AG04450 (cell line): Measurements from ENCODE around the gene DCPS. TPM values are rescaled to one million over a fixed set of nuclear protein-coding genes. Genes with fewer than 3 reads are reported as not detected.

Experiments used
- CTCF ChIA-PET: fragments of 300-600, 350-600 bp; formaldehyde crosslinking; extraction: SDS; loops from one replicate; lab custom pipeline; 2022; ENCODE audit warnings: antibody characterized with exemption, inconsistent platforms; lab: Charles Lee
- POLR2A ChIA-PET: fragments of 350-600 bp; formaldehyde crosslinking; extraction: SDS; loops from one replicate; lab custom pipeline; 2021; ENCODE audit warnings: antibody characterized with exemption, inconsistent platforms; lab: Yijun Ruan, JAX
- DNase-seq: peaks from one replicate; pipeline ENCODE4 v3.0.0-alpha.2; 2011; ENCODE audit warnings: low read depth, low spot score
- H3K27ac ChIP-seq: one replicate; pipeline ENCODE4 v1.5.1; 2012; ENCODE audit warnings: low read depth, low read length, control low read depth
- H3K27me3 ChIP-seq: one replicate; pipeline ENCODE4 v1.6.0; 2012; ENCODE audit warnings: low read length; ENCODE audit not compliant: control insufficient read depth, insufficient read depth
- H3K4me3 ChIP-seq: 2 replicates; pipeline ENCODE4 v1.5.1; 2011; ENCODE audit warnings: mild to moderate bottlenecking, low read depth, low read length, control low read depth
- H3K9me3 ChIP-seq: 2 replicates; pipeline ENCODE4 v1.5.1; 2012; ENCODE audit warnings: low read length; ENCODE audit not compliant: control insufficient read depth, insufficient read depth
- polyA plus RNA-seq: library from polyadenylated mRNA; depleted of rRNA; stranded (reverse); fragments of >200 nt; gene quantifications from 2 replicates; pipeline ENCODE4 v1.2.3, GENCODE V29; 2011
- TF ChIP-seq, protein P1 (sequence below): IDR thresholded peaks from 2 replicates; pipeline ENCODE4 v1.5.1; 2011; ENCODE audit warnings: low read depth, low read length, control low read depth, inconsistent platforms

DCPS gene
- polyA plus RNA-seq, 1 experiment: 20.4 TPM

- TF ChIP-seq, protein P1, sequence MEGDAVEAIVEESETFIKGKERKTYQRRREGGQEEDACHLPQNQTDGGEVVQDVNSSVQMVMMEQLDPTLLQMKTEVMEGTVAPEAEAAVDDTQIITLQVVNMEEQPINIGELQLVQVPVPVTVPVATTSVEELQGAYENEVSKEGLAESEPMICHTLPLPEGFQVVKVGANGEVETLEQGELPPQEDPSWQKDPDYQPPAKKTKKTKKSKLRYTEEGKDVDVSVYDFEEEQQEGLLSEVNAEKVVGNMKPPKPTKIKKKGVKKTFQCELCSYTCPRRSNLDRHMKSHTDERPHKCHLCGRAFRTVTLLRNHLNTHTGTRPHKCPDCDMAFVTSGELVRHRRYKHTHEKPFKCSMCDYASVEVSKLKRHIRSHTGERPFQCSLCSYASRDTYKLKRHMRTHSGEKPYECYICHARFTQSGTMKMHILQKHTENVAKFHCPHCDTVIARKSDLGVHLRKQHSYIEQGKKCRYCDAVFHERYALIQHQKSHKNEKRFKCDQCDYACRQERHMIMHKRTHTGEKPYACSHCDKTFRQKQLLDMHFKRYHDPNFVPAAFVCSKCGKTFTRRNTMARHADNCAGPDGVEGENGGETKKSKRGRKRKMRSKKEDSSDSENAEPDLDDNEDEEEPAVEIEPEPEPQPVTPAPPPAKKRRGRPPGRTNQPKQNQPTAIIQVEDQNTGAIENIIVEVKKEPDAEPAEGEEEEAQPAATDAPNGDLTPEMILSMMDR: no peak
- no peak overlapping the region for H3K27ac ChIP-seq
- no peak overlapping the region for H3K4me3 ChIP-seq
- H3K27me3 ChIP-seq: no peaks in the 10 kb centered on the region
- ChIA-PET CTCF (interaction anchor here (1.0 to 3.7 kb wide), 5 partner anchors 9 to 122 kb away, joined by 3 to 20 read pairs (median 3); no protein-coding TSS in a partner anchor), POLR2A (no interaction called here)
- no peaks in the 10 kb centered on the region; the same call in 1 of the 2 replicates for H3K9me3 ChIP-seq
- DNase-seq: no peak
These were observed 54.3 kb downstream of the DCPS start for GRCh38 chr11:126357969-126358762.

GRCh38 chr11:126358763-126359160, 54.9 kb downstream of the DCPS start:
- Histone ChIP-seq H3K27me3 (no peaks in the 10 kb centered on the region), H3K27ac (no peak overlapping the region), H3K9me3 (no peaks in the 10 kb centered on the region; the same call in 1 of the 2 replicates), H3K4me3 (no peak overlapping the region)
- CTCF ChIA-PET: interaction anchor here (1.3 to 3.7 kb wide), 3 partner anchors 43 to 122 kb away, joined by 4 to 20 read pairs (median 8); no protein-coding TSS in a partner anchor
- DNase-seq: no peak
- TF ChIP-seq, protein P1: no peak
- POLR2A ChIA-PET: no interaction called here

GRCh38 chr11:126359431-126360048, 55.7 kb downstream of the DCPS start:
- Histone ChIP-seq H3K27ac (no peak overlapping the region), H3K9me3 (no peaks in the 10 kb centered on the region; the same call in 1 of the 2 replicates), H3K27me3 (no peaks in the 10 kb centered on the region), H3K4me3 (no peak overlapping the region)
- ChIA-PET CTCF (interaction anchor here (0.6 to 3.7 kb wide), 5 partner anchors 43 to 865 kb away, joined by 3 to 20 read pairs (median 5); no protein-coding TSS in a partner anchor), POLR2A (interaction anchor here (0.6 kb wide), 2 partner anchors 59 to 85 kb away, joined by 3 to 5 read pairs; no protein-coding TSS in a partner anchor)
- no peak for DNase-seq
- TF ChIP-seq, protein P1: peak; percentile 25; the same call in 1 of the 2 replicates

DNA sequence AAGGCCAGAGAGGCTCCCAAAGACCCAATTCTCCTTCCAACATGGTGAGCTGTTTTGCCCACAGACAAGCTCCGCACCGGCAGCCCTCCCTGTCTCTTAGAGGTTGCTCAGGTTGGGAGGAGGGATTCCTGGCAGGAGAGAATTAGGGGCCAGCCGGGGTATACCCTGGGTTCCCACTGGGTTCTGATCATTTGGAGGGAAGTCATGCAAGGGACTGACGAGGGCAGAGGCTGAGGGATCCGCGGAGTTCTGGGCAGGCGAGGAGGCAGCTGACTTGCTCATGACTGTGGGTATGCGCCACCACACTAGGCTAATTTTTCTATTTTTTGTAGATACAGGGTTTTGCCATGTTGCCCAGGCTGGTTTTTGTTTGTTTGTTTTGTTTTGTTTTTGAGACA, 56.2 kb downstream of the DCPS start:
- H3K4me3 ChIP-seq: no peak overlapping the region
- ChIA-PET POLR2A (interaction anchor here (0.6 kb wide), 2 partner anchors 58 to 85 kb away, joined by 3 to 5 read pairs; no protein-coding TSS in a partner anchor), CTCF (interaction anchor here (0.6 to 3.7 kb wide), 4 partner anchors 44 to 121 kb away, joined by 3 to 20 read pairs (median 6); no protein-coding TSS in a partner anchor)
- no peaks in the 10 kb centered on the region; the same call in 1 of the 2 replicates for H3K9me3 ChIP-seq
- DNase-seq: no peak
- TF ChIP-seq, protein P1: no peak
- H3K27ac ChIP-seq: no peak overlapping the region
- no peaks in the 10 kb centered on the region for H3K27me3 ChIP-seq
